ENCODE results near the gene GZMA. TPM values are rescaled to one million over a fixed set of nuclear protein-coding genes. Genes with fewer than 3 reads are reported as not detected.

Gene GZMA
- polyA plus RNA-seq, 2 of the 4 experiments (the other 2 are of a cell fraction) = not detected

DNA sequence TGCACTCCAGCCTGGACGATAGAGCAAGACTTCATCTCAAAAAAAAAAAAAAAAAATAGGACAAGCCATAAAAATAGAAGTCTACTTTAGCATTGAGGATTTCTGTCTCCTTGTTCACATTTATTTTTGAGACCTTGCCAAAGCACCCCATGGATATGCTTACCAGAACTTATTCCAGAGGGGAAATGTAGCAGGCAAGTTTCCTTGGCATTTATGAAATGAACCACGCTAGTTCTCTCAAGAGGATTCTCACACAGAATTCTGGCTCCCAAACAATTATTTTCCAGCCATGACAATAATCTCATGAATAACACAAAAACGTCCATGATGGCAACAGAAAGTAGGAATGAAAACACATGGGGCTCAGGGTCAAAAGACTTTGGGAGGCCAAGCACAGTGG is 34.1 kb downstream of the GZMA start:
- H3K4me3 ChIP-seq = no peak overlapping the region
- no peaks in the 10 kb centered on the region for H3K4me1 ChIP-seq
- TF ChIP-seq NR3C1 (IDR thresholded peaks at IDR 0.05) (no peak), FOSL2 (IDR thresholded peaks at IDR 0.05) (no peak), FOSL2 (CRISPR knock-in tag; IDR thresholded peaks at IDR 0.05) (no peak), SREBF2 (IDR thresholded peaks at IDR 0.05) (no peak), NPAS2 (CRISPR knock-in tag; IDR thresholded peaks at IDR 0.05; ENCODE audit: borderline replicate concordance) (no peak), ZC3H11A (IDR thresholded peaks at IDR 0.05) (no peak)
- TF ChIP-seq, protein P1, sequence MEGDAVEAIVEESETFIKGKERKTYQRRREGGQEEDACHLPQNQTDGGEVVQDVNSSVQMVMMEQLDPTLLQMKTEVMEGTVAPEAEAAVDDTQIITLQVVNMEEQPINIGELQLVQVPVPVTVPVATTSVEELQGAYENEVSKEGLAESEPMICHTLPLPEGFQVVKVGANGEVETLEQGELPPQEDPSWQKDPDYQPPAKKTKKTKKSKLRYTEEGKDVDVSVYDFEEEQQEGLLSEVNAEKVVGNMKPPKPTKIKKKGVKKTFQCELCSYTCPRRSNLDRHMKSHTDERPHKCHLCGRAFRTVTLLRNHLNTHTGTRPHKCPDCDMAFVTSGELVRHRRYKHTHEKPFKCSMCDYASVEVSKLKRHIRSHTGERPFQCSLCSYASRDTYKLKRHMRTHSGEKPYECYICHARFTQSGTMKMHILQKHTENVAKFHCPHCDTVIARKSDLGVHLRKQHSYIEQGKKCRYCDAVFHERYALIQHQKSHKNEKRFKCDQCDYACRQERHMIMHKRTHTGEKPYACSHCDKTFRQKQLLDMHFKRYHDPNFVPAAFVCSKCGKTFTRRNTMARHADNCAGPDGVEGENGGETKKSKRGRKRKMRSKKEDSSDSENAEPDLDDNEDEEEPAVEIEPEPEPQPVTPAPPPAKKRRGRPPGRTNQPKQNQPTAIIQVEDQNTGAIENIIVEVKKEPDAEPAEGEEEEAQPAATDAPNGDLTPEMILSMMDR (IDR thresholded peaks at IDR 0.05) = no peak
- ATAC-seq (no peak), DNase-seq (ENCODE audit: low read depth in 1 of 2, low spot score in 1 of 2) (no peak), FAIRE-seq (no peak)
- ChIA-PET CTCF (interaction anchor here (2.7 kb wide), 1 partner anchor 10 kb away, joined by 10 read pairs; no protein-coding TSS in a partner anchor), POLR2A (no interaction called here)
- no peak overlapping the region for H3K4me2 ChIP-seq
- H3K9me3 ChIP-seq = no peaks in the 10 kb centered on the region
- no peak overlapping the region for H3K27ac ChIP-seq
- WGBS (ENCODE audit: missing lambda C conversion rate) = 28% methylated on average over 3 of the region's 3 CpGs

DNA sequence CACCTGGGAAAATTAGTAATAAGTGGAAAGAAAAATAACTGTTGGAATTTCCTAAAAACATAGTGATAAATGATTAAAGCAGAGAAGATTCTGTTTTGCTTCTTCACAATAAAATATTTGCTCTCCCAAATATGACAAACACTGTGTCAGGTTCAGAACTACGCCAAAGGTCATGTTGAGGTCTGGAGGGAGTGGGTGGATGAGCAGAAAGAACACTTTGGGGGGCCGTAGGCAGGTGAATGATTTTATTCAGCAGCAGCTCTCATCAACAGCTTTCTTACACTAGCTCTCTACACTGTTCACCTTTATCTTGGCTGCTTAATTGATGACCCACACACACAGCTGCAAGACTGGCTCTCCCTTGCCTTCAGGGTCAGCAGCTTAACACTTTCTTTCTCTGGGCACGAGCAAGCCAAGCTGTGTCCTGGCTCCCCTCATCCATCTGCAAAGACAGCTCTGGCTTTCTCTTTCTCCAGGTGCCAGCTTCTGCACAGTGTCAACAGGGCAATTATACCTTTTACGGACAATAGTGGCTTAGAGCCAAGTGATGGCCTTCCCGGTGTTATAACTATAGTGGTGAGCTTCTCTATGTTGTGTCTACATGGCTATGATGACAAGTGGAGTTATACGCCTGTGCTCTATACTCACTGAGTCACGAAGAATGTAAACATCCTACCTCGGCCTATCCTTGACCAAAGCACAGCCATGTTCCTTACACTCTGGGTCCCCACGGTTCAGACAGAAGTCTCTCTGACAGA is 38.6 kb downstream of the GZMA start:
- Histone ChIP-seq H3K27ac (no peak overlapping the region), H3K9me3 (no peaks in the 10 kb centered on the region), H3K4me1 (no peaks in the 10 kb centered on the region), H3K4me2 (no peak overlapping the region), H3K4me3 (no peak overlapping the region)
- no peak for DNase-seq (ENCODE audit: low read depth in 1 of 2, low spot score in 1 of 2)
- no peak for TF ChIP-seq RFX5 (IDR thresholded peaks at IDR 0.05)
- TF ChIP-seq SREBF2 (IDR thresholded peaks at IDR 0.05) = no peak
- TF ChIP-seq, protein P2, sequence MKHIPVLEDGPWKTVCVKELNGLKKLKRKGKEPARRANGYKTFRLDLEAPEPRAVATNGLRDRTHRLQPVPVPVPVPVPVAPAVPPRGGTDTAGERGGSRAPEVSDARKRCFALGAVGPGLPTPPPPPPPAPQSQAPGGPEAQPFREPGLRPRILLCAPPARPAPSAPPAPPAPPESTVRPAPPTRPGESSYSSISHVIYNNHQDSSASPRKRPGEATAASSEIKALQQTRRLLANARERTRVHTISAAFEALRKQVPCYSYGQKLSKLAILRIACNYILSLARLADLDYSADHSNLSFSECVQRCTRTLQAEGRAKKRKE (CRISPR knock-in tag; IDR thresholded peaks at IDR 0.05; ENCODE audit: low read depth) = no peak
- no peak for TF ChIP-seq MAZ (IDR thresholded peaks at IDR 0.05; ENCODE audit: borderline replicate concordance, low read depth, low read length)
- TF ChIP-seq NR3C1 (IDR thresholded peaks at IDR 0.05) = no peak
- no peak for TF ChIP-seq HDAC2 (IDR thresholded peaks at IDR 0.05)
- TF ChIP-seq TP53 (CRISPR knock-in tag; IDR thresholded peaks at IDR 0.05) = no peak
- no peak for TF ChIP-seq BHLHE40 (IDR thresholded peaks at IDR 0.05; ENCODE audit: low read depth, low read length)
- no peak for TF ChIP-seq MYC (IDR thresholded peaks at IDR 0.05; ENCODE audit: borderline replicate concordance, low read length)
- TF ChIP-seq USF2 (IDR thresholded peaks at IDR 0.05) = no peak
- TF ChIP-seq, protein P3, sequence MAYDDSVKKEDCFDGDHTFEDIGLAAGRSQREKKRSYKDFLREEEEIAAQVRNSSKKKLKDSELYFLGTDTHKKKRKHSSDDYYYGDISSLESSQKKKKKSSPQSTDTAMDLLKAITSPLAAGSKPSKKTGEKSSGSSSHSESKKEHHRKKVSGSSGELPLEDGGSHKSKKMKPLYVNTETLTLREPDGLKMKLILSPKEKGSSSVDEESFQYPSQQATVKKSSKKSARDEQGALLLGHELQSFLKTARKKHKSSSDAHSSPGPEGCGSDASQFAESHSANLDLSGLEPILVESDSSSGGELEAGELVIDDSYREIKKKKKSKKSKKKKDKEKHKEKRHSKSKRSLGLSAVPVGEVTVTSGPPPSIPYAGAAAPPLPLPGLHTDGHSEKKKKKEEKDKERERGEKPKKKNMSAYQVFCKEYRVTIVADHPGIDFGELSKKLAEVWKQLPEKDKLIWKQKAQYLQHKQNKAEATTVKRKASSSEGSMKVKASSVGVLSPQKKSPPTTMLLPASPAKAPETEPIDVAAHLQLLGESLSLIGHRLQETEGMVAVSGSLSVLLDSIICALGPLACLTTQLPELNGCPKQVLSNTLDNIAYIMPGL (CRISPR knock-in tag; IDR thresholded peaks at IDR 0.05; ENCODE audit: borderline replicate concordance) = no peak
- TF ChIP-seq E2F6 (IDR thresholded peaks at IDR 0.05; ENCODE audit: borderline replicate concordance, low read depth) = no peak
- no peak for TF ChIP-seq ZNF302 (CRISPR knock-in tag; IDR thresholded peaks at IDR 0.05)
- no peak for TF ChIP-seq NFE2L2 (conservative IDR thresholded peaks at IDR 0.05; ENCODE audit: low read length)
- TF ChIP-seq RARB (CRISPR knock-in tag; IDR thresholded peaks at IDR 0.05) = no peak
- TF ChIP-seq FOXS1 (CRISPR knock-in tag; IDR thresholded peaks at IDR 0.05) = no peak
- no peak for TF ChIP-seq CBX8 (IDR thresholded peaks at IDR 0.05)
- POLR2A ChIA-PET = no interaction called here
- no peak for FAIRE-seq
- CTCF ChIA-PET = interaction anchor here (1.5 to 2.7 kb wide), 4 partner anchors 19 to 274 kb away, joined by 4 to 9 read pairs (median 4); partner anchors contain the start of gene GPX8
- no peak for ATAC-seq
- WGBS (ENCODE audit: missing lambda C conversion rate) = 32% methylated on average over 9 of the region's 9 CpGs

Measured in A549 (cell line).